T-cell (primary cell): ENCODE data around the gene FITM2. TPM values are rescaled to one million over a fixed set of nuclear protein-coding genes. Genes with fewer than 3 reads are reported as not detected.

Experiments
- ATAC-seq, 4 experiments: fragments of 200-7000 bp in 3 of 4; fragments of 150-1000 bp in 1 of 4; cut with Tn5 transposase; replicated peaks in 1 of 4; 1 replicate in 3 of 4; 2 replicates in 1 of 4; pipeline ENCODE4 v1.10.0; 2021; ENCODE audit warnings: moderate library complexity in 3 of 4, mild to moderate bottlenecking in 2 of 4, moderate number of reproducible peaks in 1 of 4
- CTCF ChIA-PET, 2 donors: fragments of 300-600 bp; sonication (Branson Sonifier 250); formaldehyde crosslinking; loops; one replicate each; lab custom pipeline; 2022; ENCODE audit warnings: antibody characterized with exemption in 2 of 2; lab: Charles Lee
- POLR2A ChIA-PET, 2 donors: fragments of 300-600 bp; sonication (Branson Sonifier 250); formaldehyde crosslinking; loops; one replicate each; lab custom pipeline; 2022; ENCODE audit warnings: antibody characterized with exemption in 2 of 2; lab: Charles Lee
- DNase-seq, 35 experiments: peaks; one replicate each; pipeline versions ENCODE4 v3.0.0 to v3.0.0-alpha.2; 2013 to 2023
- H3K27ac ChIP-seq: one replicate; pipeline ENCODE4 v1.5.1; 2013; ENCODE audit warnings: low read length
- H3K27me3 ChIP-seq, 2 experiments: replicated peaks in 1 of 2; 1 replicate in 1 of 2; 2 replicates in 1 of 2; pipeline versions ENCODE4 v1.6.1 to v1.7.0; 2013; ENCODE audit warnings: low read length in 1 of 2, mixed read lengths in 1 of 2; ENCODE audit not compliant: control insufficient read depth in 2 of 2, insufficient read depth in 2 of 2; ENCODE audit errors: extremely low read depth in 1 of 2
- H3K36me3 ChIP-seq, 2 donors: 1 replicate in 1 of 2; 2 replicates in 1 of 2; pipeline versions ENCODE4 v1.6.1 to v1.7.0; 2013; ENCODE audit warnings: low read length in 1 of 2; ENCODE audit not compliant: control insufficient read depth in 2 of 2, insufficient read depth in 1 of 2; ENCODE audit errors: extremely low read depth in 1 of 2
- H3K4me1 ChIP-seq, 2 experiments: 1 replicate in 1 of 2; 2 replicates in 1 of 2; pipeline versions ENCODE4 v1.6.1 to v1.7.0; 2013; ENCODE audit warnings: low read length in 2 of 2, mixed read lengths in 1 of 2; ENCODE audit not compliant: insufficient read depth in 2 of 2, control insufficient read depth in 1 of 2; ENCODE audit errors: extremely low read depth in 1 of 2
- H3K4me3 ChIP-seq, 2 donors: 1 replicate in 1 of 2; 2 replicates in 1 of 2; pipeline versions ENCODE4 v1.5.1 to v1.7.0; 2013; ENCODE audit warnings: mild to moderate bottlenecking in 2 of 2, low read length in 1 of 2, moderate library complexity in 1 of 2; ENCODE audit not compliant: control insufficient read depth in 1 of 2; ENCODE audit errors: extremely low read depth in 1 of 2
- H3K9me3 ChIP-seq: 2 replicates; pipeline ENCODE4 v1.7.0; 2013
- H3K27ac Mint-ChIP-seq, 2 donors: one replicate each; pipeline ENCODE4 v1.8.0; 2020 to 2021; ENCODE audit warnings: mild to moderate bottlenecking in 2 of 2, mixed read lengths in 2 of 2
- H3K27me3 Mint-ChIP-seq, 2 donors: one replicate each; pipeline ENCODE4 v1.8.0; 2021 to 2022; ENCODE audit warnings: mixed read lengths in 2 of 2
- H3K36me3 Mint-ChIP-seq: one replicate; pipeline ENCODE4 v1.8.0; 2021; ENCODE audit warnings: mixed read lengths
- H3K4me1 Mint-ChIP-seq, 3 donors: one replicate each; pipeline ENCODE4 v1.8.0; 2020 to 2022; ENCODE audit warnings: mixed read lengths in 3 of 3, mild to moderate bottlenecking in 1 of 3
- H3K4me3 Mint-ChIP-seq, 3 donors: one replicate each; pipeline ENCODE4 v1.8.0; 2020 to 2022; ENCODE audit warnings: mild to moderate bottlenecking in 3 of 3, mixed read lengths in 3 of 3, moderate library complexity in 3 of 3
- H3K9me3 Mint-ChIP-seq, 3 donors: one replicate each; pipeline ENCODE4 v1.8.0; 2020 to 2022; ENCODE audit warnings: mixed read lengths in 3 of 3
- WGBS: methylation state at CpG from one replicate; pipeline ENCODE4 v1.1.5; 2013; ENCODE audit warnings: missing lambda C conversion rate; ENCODE audit not compliant: insufficient coverage; 5-methylcytosine and 5-hydroxymethylcytosine counted together
- total RNA-seq, 35 experiments: library from RNA in 6 of 35; stranded (reverse) in 6 of 35; fragments of 120-200 nt in 1 of 35; gene quantifications; one replicate each; pipeline versions ENCODE4 v1.2.1 to v1.2.4 and lab custom pipeline; 2013 to 2026

FITM2 gene
- total RNA-seq, 5 donors from 2014 or later (not counting 1 experiment from before 2014, with no cell fraction given): 4.5 to 7.4 (median 6.2) TPM

DNA sequence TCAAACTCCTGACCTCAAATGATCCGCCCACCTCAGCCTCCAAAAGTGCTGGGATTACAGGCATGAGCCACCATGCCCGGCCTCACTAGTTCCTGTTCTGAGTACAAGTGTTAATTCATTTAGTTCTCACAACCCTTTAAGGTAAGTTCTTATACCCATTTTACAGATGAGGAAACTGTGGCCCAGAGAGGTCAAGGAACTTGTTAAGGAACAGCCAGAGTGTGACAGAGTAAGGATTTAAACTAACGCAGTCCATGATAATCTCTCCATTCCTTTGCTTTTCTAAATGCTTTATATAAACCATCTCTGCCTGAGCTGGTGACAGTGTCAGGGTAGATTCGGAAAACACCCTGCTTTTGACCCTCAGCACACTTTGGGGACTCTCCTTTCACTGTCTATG, 13.3 kb downstream of the FITM2 start:
- no CpG with 5 or more reads among the region's 4 CpGs for WGBS
- no peak for ATAC-seq
- Histone ChIP-seq H3K27ac (no peak overlapping the region), H3K4me3 (no peak overlapping the region), H3K36me3 (no peaks in the 10 kb centered on the region), H3K4me1 (no peaks in the 10 kb centered on the region), H3K27me3 (no peaks in the 10 kb centered on the region), H3K9me3 (no peaks in the 10 kb centered on the region)
- H3K27ac Mint-ChIP-seq: no peak overlapping the region
- H3K36me3 Mint-ChIP-seq: peaks cover 13% of the 10 kb centered on the region
- no peak overlapping the region for H3K4me3 Mint-ChIP-seq
- peaks cover 0 to 9% (median 5%) of the 10 kb centered on the region in 3 donors for H3K4me1 Mint-ChIP-seq
- ChIA-PET POLR2A (no interaction called here), CTCF (no interaction called here)
- no peaks in the 10 kb centered on the region for H3K9me3 Mint-ChIP-seq
- no peak for DNase-seq
- H3K27me3 Mint-ChIP-seq: no peaks in the 10 kb centered on the region

- no peaks in the 10 kb centered on the region for H3K27me3 Mint-ChIP-seq
- peaks cover 12% of the 10 kb centered on the region for H3K36me3 Mint-ChIP-seq
- H3K4me3 ChIP-seq: no peak overlapping the region
- no peaks in the 10 kb centered on the region for H3K4me1 ChIP-seq
- no peak overlapping the region for H3K27ac Mint-ChIP-seq
- ChIA-PET CTCF (no interaction called here), POLR2A (no interaction called here)
- ATAC-seq (no peak), DNase-seq (no peak)
- no peak overlapping the region for H3K27ac ChIP-seq
- no peaks in the 10 kb centered on the region for H3K27me3 ChIP-seq
- H3K36me3 ChIP-seq: peaks cover 0 to 4% of the 10 kb centered on the region in 2 donors
- WGBS: no CpG with 5 or more reads among the region's 7 CpGs
- peaks cover 0 to 7% (median 4%) of the 10 kb centered on the region in 3 donors for H3K4me1 Mint-ChIP-seq
- H3K9me3 ChIP-seq: no peaks in the 10 kb centered on the region
- no peak overlapping the region for H3K4me3 Mint-ChIP-seq
- H3K9me3 Mint-ChIP-seq: no peaks in the 10 kb centered on the region
Measured at GRCh38 chr20:44296011-44296410, 15.0 kb downstream of the FITM2 start.

- H3K36me3 Mint-ChIP-seq: peaks cover 33% of the 10 kb centered on the region
- H3K27ac Mint-ChIP-seq: no peak overlapping the region
- DNase-seq (no peak), ATAC-seq (no peak)
- no peaks in the 10 kb centered on the region for H3K27me3 ChIP-seq
- CTCF ChIA-PET: no interaction called here
- H3K36me3 ChIP-seq: peaks cover 0 to 4% of the 10 kb centered on the region in 2 donors
- H3K4me3 Mint-ChIP-seq: no peak overlapping the region
- no peak overlapping the region for H3K27ac ChIP-seq
- no peaks in the 10 kb centered on the region for H3K4me1 ChIP-seq
- peaks cover 0 to 4% (median 0%) of the 10 kb centered on the region in 3 donors for H3K9me3 Mint-ChIP-seq
- no peaks in the 10 kb centered on the region for H3K27me3 Mint-ChIP-seq
- H3K4me3 ChIP-seq: no peak overlapping the region
- POLR2A ChIA-PET: no interaction called here
- WGBS: no CpG with 5 or more reads among the region's 7 CpGs
- H3K9me3 ChIP-seq: no peaks in the 10 kb centered on the region
- H3K4me1 Mint-ChIP-seq: peaks cover 0 to 12% (median 0%) of the 10 kb centered on the region in 3 donors
Measured at GRCh38 chr20:44291754-44292153, 19.2 kb downstream of the FITM2 start.

GRCh38 chr20:44288252-44288651, 22.8 kb downstream of the FITM2 start:
- H3K9me3 ChIP-seq: no peaks in the 10 kb centered on the region
- POLR2A ChIA-PET: no interaction called here

GRCh38 chr20:44287272-44288097, 23.5 kb downstream of the FITM2 start:
- POLR2A ChIA-PET: interaction anchor here in 1 of 2 donors (0.6 kb wide), 1 partner anchor 704 kb away, joined by 3 read pairs; no protein-coding TSS in a partner anchor
- no peaks in the 10 kb centered on the region for H3K9me3 ChIP-seq

More at GRCh38 chr20:44288252-44288651, 22.8 kb downstream of the FITM2 start:
- Mint-ChIP-seq H3K4me3 (no peak overlapping the region), H3K27ac (no peak overlapping the region), H3K36me3 (peaks cover 28% of the 10 kb centered on the region), H3K9me3 (peaks cover 0 to 4% (median 0%) of the 10 kb centered on the region in 3 donors), H3K4me1 (peaks cover 0 to 12% (median 0%) of the 10 kb centered on the region in 3 donors), H3K27me3 (no peaks in the 10 kb centered on the region)
- peaks cover 0 to 4% of the 10 kb centered on the region in 2 donors for H3K36me3 ChIP-seq
- WGBS: 100% methylated on average over 1 of the region's 3 CpGs
- no peak overlapping the region for H3K4me3 ChIP-seq
- ATAC-seq: peak in 1 of 4 experiments; percentile 52
- H3K27ac ChIP-seq: no peak overlapping the region
- peak in 7 of 35 experiments; percentile 2 to 41 (median 9) for DNase-seq
- no peaks in the 10 kb centered on the region for H3K4me1 ChIP-seq
- H3K27me3 ChIP-seq: no peaks in the 10 kb centered on the region
- CTCF ChIA-PET: interaction anchor here in 1 of 2 donors (1.6 kb wide), 1 partner anchor 73 kb away, joined by 5 read pairs; no protein-coding TSS in a partner anchor

GRCh38 chr20:44284032-44284431, 27.0 kb downstream of the FITM2 start:
- Histone ChIP-seq H3K4me3 (no peak overlapping the region), H3K9me3 (no peaks in the 10 kb centered on the region), H3K4me1 (no peaks in the 10 kb centered on the region), H3K27ac (no peak overlapping the region), H3K27me3 (no peaks in the 10 kb centered on the region), H3K36me3 (no peaks in the 10 kb centered on the region)
- H3K4me3 Mint-ChIP-seq: no peak overlapping the region
- no peak for DNase-seq
- H3K27ac Mint-ChIP-seq: no peak overlapping the region
- H3K9me3 Mint-ChIP-seq: peaks cover 0 to 4% (median 0%) of the 10 kb centered on the region in 3 donors
- H3K36me3 Mint-ChIP-seq: peaks cover 7% of the 10 kb centered on the region
- WGBS: no CpG with 5 or more reads among the region's 1 CpG
- H3K27me3 Mint-ChIP-seq: no peaks in the 10 kb centered on the region
- POLR2A ChIA-PET: interaction anchor here in 1 of 2 donors (0.6 kb wide), 1 partner anchor 53 kb away, joined by 3 read pairs; no protein-coding TSS in a partner anchor
- no peaks in the 10 kb centered on the region for H3K4me1 Mint-ChIP-seq
- no peak for ATAC-seq
- CTCF ChIA-PET: no interaction called here

More at GRCh38 chr20:44287272-44288097, 23.5 kb downstream of the FITM2 start:
- CTCF ChIA-PET: interaction anchor here in 1 of 2 donors (1.6 kb wide), 1 partner anchor 73 kb away, joined by 5 read pairs; no protein-coding TSS in a partner anchor
- Mint-ChIP-seq H3K4me1 (peaks cover 0 to 12% (median 0%) of the 10 kb centered on the region in 3 donors), H3K27me3 (no peaks in the 10 kb centered on the region), H3K36me3 (peaks cover 28% of the 10 kb centered on the region), H3K9me3 (peaks cover 0 to 4% (median 0%) of the 10 kb centered on the region in 3 donors), H3K4me3 (no peak overlapping the region), H3K27ac (no peak overlapping the region)
- Histone ChIP-seq H3K27me3 (no peaks in the 10 kb centered on the region), H3K4me3 (no peak overlapping the region), H3K36me3 (peaks cover 0 to 4% of the 10 kb centered on the region in 2 donors), H3K27ac (no peak overlapping the region), H3K4me1 (no peaks in the 10 kb centered on the region)
- ATAC-seq: no peak
- DNase-seq: no peak
- WGBS: 91% methylated on average over 3 of the region's 5 CpGs
